ENCODE results near the gene ZNF786. TPM values are rescaled to one million over a fixed set of nuclear protein-coding genes. Genes with fewer than 3 reads are reported as not detected.
"Not testable (repeated sequence)": the region's sequence is repeated elsewhere in the genome, so short reads cannot be mapped to it uniquely, and the experiment has no call there.

ZNF786 gene
- total and polyA plus RNA-seq, 9 of the 15 experiments (the other 6 are each of a cell fraction or from before 2014, with no cell fraction given) = 0.31 to 5.4 (median 3.0) TPM

GRCh38 chr7:149063476-149063875 is 27.0 kb downstream of the ZNF786 start (continued):
- TF ChIP-seq LEF1 (IDR thresholded peaks at IDR 0.05) = no peak

DNA sequence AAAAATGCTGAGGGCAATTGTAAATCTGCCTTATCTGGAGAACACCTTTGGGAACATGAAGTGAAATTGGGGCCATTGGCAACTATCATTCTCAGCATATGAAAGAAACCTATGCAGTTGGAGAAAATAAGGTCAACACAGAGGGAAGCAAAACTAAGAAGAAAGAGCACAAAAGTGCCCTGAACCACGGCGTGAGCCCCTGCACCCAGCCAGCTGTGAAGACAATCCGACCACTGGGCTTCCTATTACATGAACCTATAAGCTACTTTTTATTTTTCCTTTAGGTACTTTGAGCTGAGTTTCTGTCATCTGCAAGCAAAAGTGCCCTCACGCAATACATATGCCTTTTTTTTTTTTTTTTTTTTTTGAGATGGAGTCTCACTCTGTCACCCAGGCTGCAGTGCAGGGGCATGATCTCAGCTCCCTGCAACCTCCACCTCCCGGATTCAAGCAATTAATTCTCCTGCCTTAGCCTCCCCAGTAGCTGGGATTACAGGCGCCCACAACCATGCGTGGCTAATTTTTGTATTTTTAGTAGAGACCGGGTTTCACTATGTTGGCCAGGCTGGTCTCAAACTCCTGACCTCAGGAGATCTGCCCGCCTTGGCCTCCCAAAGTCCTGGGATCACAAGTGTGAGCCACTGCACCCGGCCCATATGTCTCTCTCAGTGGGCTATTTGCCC is 28.2 kb downstream of the ZNF786 start:
- H3K4me2 ChIP-seq (ENCODE audit: insufficient read depth, low read length); FAIRE-seq; H3K36me3 ChIP-seq (ENCODE audit: control insufficient read depth, insufficient read depth, low read length); H3K9me3 ChIP-seq (replicated peaks; ENCODE audit: control insufficient read depth, insufficient read depth, low read depth, low read length); intact Hi-C loops (cut with micrococcal nuclease); H4K20me1 ChIP-seq (replicated peaks; ENCODE audit: control insufficient read depth, insufficient read depth, low read length); H2AFZ ChIP-seq (ENCODE audit: low read depth, low read length); H3K9me1 ChIP-seq (ENCODE audit: control insufficient read depth, insufficient read depth, low read length); ATAC-seq; H3K27me3 ChIP-seq (ENCODE audit: control insufficient read depth in 2 of 2, insufficient read depth in 2 of 2, low read length in 2 of 2); H3K4me3 ChIP-seq; BruUV-seq (replicated peaks); H3K27ac ChIP-seq (ENCODE audit: extremely low read depth, low read depth, low read length); H3K79me2 ChIP-seq (ENCODE audit: control insufficient read depth, insufficient read depth, low read length); CTCF ChIA-PET (ENCODE audit: low intra/inter-chr PET ratio); H3K9ac ChIP-seq (ENCODE audit: insufficient read depth in 1 of 2, low read depth in 2 of 2, low read length in 2 of 2); DNase-seq (ENCODE audit: extremely low read depth in 1 of 4, low spot score in 3 of 4); in situ Hi-C loops (cut with MboI): not testable (repeated sequence)
- TF ChIP-seq CBFA2T3 (IDR thresholded peaks at IDR 0.05) = 0 out of 2 replicates have a peak, but pooled peaks have one; percentile 23
- 65% methylated on average over 10 of the region's 10 CpGs for WGBS (ENCODE audit: insufficient coverage, low coverage, missing lambda C conversion rate)
- peaks cover 5 to 17% of the 10 kb centered on the region in 2 experiments; a peak in 2 of 5 replicates for H3K4me1 ChIP-seq (replicated peaks in 1 of 2; ENCODE audit: control insufficient read depth in 2 of 2, insufficient read depth in 2 of 2, low read length in 2 of 2)
- POLR2A ChIA-PET = interaction anchor here (0.6 to 1.3 kb wide), 3 partner anchors 10 to 434 kb away, joined by 3 to 4 read pairs (median 3); no protein-coding TSS in a partner anchor

DNA sequence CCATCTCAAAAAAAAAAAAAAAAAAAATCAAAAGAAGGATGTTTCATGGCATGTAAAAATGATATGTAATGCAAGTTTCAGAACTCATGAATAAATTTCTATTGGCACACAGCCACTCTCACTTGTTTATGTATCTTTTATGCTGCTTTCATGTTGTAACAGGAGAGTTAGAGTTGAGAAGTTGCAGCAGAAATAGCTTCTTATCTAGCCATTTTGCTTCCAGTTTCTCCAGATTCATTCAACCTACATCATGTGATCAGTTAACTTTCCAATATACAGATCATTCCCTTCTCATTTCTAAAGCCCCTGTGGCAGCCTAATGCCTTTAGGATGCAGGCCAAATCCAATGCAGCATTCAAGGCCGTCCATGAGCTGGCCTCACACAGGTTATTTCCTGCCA is 30.4 kb downstream of the ZNF786 start:
- no peak overlapping the region for H3K4me2 ChIP-seq (ENCODE audit: insufficient read depth, low read length)
- CTCF ChIA-PET (ENCODE audit: low intra/inter-chr PET ratio) = no interaction called here
- TF ChIP-seq ZNF124 (CRISPR knock-in tag; IDR thresholded peaks at IDR 0.05) (no peak), MLX (CRISPR knock-in tag; conservative IDR thresholded peaks at IDR 0.05) (no peak), YY1 (IDR thresholded peaks at IDR 0.05; ENCODE audit: borderline replicate concordance in 1 of 3, control insufficient read depth in 1 of 3, extremely low read depth in 1 of 3, insufficient read depth in 3 of 3, insufficient read length in 1 of 3, insufficient replicate concordance in 2 of 3, low read depth in 1 of 3, low read length in 2 of 3) (peak in 1 of 3 experiments; percentile 19), TFE3 (CRISPR knock-in tag; IDR thresholded peaks at IDR 0.05) (peak; percentile 71)
- TF ChIP-seq, protein P1, sequence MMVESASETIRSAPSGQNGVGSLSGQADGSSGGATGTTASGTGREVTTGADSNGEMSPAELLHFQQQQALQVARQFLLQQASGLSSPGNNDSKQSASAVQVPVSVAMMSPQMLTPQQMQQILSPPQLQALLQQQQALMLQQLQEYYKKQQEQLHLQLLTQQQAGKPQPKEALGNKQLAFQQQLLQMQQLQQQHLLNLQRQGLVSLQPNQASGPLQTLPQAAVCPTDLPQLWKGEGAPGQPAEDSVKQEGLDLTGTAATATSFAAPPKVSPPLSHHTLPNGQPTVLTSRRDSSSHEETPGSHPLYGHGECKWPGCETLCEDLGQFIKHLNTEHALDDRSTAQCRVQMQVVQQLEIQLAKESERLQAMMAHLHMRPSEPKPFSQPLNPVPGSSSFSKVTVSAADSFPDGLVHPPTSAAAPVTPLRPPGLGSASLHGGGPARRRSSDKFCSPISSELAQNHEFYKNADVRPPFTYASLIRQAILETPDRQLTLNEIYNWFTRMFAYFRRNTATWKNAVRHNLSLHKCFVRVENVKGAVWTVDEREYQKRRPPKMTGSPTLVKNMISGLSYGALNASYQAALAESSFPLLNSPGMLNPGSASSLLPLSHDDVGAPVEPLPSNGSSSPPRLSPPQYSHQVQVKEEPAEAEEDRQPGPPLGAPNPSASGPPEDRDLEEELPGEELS (CRISPR knock-in tag; IDR thresholded peaks at IDR 0.05; ENCODE audit: borderline replicate concordance) = no peak

More for the DNA sequence above, 30.4 kb downstream of the ZNF786 start:
- BruUV-seq (replicated peaks) = no TSS peak
- Histone ChIP-seq H3K9me1 (ENCODE audit: control insufficient read depth, insufficient read depth, low read length) (no peaks in the 10 kb centered on the region), H3K36me3 (ENCODE audit: control insufficient read depth, insufficient read depth, low read length) (no peaks in the 10 kb centered on the region), H2AFZ (ENCODE audit: low read depth, low read length) (peak overlapping the region; percentile 43), H3K27ac (ENCODE audit: extremely low read depth, low read depth, low read length) (no peak overlapping the region), H3K4me1 (replicated peaks in 1 of 2; ENCODE audit: control insufficient read depth in 2 of 2, insufficient read depth in 2 of 2, low read length in 2 of 2) (peaks cover 5 to 11% of the 10 kb centered on the region in 2 experiments; a peak in 2 of 5 replicates), H3K9me3 (replicated peaks; ENCODE audit: control insufficient read depth, insufficient read depth, low read depth, low read length) (no peaks in the 10 kb centered on the region), H4K20me1 (replicated peaks; ENCODE audit: control insufficient read depth, insufficient read depth, low read length) (no peaks in the 10 kb centered on the region), H3K9ac (ENCODE audit: insufficient read depth in 1 of 2, low read depth in 2 of 2, low read length in 2 of 2) (no peak overlapping the region), H3K79me2 (ENCODE audit: control insufficient read depth, insufficient read depth, low read length) (no peaks in the 10 kb centered on the region), H3K4me3 (no peak overlapping the region), H3K27me3 (ENCODE audit: control insufficient read depth in 2 of 2, insufficient read depth in 2 of 2, low read length in 2 of 2) (no peaks in the 10 kb centered on the region)
- ATAC-seq = no peak
- no peak for FAIRE-seq
- no peak for DNase-seq (ENCODE audit: extremely low read depth in 1 of 4, low spot score in 3 of 4)
- POLR2A ChIA-PET = interaction anchor here (0.7 to 1.4 kb wide), 2 partner anchors 11 kb away, joined by 4 read pairs; no protein-coding TSS in a partner anchor
- WGBS (ENCODE audit: insufficient coverage, low coverage, missing lambda C conversion rate) = 32% methylated on average over 1 of the region's 1 CpG
- in situ Hi-C loops (cut with MboI) = no loop called here
- intact Hi-C loops (cut with micrococcal nuclease) = no loop called here
